Measurements from ENCODE around the gene LDLRAP1.

Gene LDLRAP1

DNA sequence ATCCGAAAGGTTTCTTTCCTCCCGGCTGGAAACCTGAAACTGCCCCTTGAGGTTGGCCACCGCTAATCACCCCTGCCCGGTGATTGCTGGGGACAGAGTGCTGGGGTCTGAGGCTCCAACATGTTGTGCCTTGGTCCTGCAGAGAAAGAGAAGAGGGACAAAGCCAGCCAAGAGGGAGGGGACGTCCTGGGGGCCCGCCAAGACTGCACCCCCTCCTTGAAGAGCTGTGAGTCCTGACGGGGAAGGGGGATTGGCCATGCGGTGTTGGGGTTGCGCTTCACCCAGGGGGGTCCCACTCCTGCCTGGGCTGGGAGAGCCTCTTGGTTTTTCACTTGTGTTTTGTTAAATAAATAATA lies 19.5 kb downstream of the LDLRAP1 start:
- DNase-seq = no peak

DNA sequence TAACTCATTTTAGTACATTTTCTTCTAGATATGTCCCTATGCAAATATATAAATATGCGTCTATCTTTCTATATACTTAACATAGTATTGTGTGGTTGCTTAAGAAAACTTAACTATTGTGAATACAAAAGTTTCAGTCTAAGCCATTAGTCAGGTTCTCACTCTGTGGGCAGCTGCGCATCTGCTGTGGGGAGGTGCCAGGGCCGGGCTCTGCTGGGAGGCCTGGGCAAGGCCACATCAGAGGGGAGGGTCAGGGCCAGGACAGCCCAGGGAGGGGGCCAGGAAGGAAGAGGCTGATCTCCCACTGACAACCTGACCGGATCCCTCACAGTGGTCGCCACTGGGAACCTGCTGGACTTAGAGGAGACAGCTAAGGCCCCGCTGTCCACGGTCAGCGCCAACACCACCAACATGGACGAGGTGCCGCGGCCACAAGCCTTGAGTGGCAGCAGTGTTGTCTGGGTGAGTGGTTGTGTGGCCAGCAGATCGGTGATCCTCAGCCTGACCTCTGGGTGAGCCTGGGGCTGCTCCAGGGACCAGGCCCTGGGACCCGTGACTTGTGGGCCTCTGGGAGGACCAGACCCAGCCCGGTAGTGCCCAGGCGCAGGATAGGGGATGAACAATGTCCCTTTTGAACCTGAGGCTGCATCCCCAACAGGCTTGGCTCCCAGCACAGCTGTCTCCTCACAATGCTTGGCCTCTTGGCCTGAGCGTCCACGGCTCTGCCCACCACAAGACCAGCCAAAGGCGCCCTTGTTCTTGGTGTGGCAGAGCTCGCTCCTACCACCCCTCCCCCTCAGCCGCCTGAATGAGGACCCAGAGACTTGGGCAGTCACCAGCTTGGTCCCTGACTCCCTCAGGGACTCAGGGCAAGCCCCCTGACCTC lies 20.2 kb downstream of the LDLRAP1 start:
- no peak for DNase-seq

DNA sequence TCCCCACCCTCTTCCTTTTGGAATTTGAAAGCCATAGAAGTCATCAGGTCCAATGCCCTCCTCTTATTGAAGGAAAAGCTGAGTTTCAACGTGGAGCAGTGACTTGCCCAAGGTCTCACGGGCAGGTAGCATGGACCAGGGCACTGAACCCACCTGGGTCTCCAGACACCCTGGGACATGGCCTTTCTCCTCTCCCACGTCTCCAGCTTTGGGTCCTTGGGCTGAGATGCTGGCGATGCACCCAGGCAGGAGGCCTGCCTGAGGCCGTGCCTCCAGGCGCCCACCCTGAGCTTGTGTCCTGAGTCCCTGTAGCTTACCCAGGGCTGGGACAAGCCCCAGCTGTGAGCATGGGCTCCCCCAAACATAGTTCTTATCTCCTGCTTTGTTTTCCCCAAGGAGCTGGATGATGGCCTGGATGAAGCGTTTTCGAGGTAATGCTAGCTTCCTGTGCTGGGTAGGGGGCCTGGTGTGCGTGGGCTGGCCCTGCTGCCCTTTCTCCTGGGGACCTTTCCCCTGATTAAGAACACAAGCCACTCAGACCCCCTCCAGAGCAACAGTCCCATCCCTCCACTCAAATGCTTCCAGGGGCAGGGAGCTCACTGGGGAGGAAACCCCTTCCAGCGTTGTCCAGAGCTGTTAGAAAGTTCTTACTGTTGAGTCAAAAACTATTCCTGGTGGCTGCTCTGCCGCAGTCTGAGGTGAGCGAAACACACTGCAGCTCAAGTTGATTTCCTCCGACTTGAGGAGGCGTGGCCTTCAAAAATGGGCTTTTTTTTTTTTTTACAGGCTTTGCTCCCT lies 21.6 kb downstream of the LDLRAP1 start:
- DNase-seq = peak; percentile 72

DNA sequence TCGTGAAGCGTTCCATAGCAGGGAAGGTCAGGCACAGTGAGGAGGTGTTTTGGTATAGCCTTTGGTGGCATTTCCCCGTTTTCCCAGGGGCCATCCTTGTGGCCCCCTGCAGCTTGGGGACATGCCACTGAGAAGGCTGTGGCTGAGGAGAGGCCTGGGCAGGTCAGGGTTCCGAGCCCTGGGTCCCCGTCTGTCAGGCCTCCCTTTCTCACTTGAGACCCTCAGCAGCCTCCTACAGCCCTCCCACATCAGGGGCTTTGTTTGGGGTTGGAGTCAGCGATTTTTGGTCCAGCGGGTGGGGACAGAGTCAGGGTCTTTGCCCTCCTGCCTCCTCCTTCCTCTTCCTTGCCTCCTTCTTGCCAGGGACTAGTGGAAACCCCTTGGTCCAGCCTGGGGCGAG lies 22.2 kb downstream of the LDLRAP1 start:
- no peak for DNase-seq

DNA sequence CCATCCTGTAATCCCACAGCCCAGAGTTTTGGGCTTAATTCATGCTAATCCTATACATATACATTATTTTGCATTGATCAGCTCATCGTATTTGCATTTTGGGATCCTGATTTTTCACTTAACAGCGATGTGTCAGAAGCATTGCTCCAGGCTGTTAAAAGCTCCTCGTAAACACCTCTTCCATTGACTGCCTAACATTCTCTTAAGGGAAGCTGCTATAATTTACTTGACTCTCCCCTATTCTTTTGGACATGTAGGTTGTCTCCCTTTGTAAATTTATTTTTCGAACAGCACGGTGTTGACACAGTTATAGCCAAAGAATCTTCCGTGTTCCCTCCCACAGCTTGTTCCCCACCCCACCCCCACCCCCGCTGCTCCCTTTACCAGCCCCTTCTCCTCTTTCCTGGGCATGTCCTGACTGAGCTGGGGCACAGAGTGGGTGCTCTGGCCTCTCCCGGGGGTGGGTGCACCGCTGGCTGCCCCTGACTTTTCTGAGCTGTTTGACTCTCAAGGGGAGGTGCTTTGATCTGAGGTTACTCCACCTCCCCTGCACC lies 22.8 kb downstream of the LDLRAP1 start:
- no peak for DNase-seq

DNA sequence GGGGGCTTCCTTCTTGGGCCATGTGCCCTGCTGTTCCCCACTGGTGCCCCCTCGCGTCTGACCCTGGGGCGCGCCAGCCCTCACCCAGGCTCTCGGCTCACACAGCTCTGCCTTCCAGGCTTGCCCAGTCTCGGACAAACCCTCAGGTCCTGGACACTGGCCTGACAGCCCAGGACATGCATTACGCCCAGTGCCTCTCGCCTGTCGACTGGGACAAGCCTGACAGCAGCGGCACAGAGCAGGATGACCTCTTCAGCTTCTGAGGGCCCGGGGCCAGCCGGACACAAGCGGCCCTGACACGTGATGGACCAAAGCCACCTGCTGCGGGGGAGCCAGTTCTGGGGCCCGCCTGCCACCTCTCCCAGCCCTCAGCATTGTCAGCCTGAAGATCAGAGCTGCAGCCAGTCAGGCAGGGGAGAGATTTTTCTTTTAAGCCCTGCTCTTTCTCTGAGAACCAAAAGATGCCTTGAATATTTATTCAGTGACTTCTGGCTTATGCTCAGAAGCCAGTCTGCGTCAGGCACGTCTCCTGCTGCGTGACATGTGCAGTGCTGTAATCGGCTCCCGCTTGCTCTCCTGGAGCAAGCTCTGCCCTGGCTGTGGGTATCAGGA lies 23.4 kb downstream of the LDLRAP1 start:
- DNase-seq = peak; percentile 81

DNA sequence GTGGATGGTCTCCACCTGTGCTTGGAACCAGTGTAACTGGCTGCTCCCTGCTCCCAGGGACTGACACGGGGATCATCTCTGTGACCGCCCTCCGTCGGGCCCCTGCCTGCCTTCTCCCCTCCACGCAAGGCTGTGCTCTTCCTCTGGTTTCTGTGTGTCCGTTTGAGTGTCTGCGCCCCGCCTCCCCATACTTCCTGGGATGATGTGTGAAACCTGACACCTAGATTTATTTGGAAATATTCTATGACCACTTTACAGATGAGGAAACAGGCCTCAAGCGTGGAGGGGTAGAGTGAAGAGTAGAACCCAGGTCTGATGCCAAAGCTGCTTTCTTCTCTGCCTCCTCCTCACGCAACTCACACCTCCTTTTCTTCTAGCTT lies 24.3 kb downstream of the LDLRAP1 start:
- DNase-seq = no peak

DNA sequence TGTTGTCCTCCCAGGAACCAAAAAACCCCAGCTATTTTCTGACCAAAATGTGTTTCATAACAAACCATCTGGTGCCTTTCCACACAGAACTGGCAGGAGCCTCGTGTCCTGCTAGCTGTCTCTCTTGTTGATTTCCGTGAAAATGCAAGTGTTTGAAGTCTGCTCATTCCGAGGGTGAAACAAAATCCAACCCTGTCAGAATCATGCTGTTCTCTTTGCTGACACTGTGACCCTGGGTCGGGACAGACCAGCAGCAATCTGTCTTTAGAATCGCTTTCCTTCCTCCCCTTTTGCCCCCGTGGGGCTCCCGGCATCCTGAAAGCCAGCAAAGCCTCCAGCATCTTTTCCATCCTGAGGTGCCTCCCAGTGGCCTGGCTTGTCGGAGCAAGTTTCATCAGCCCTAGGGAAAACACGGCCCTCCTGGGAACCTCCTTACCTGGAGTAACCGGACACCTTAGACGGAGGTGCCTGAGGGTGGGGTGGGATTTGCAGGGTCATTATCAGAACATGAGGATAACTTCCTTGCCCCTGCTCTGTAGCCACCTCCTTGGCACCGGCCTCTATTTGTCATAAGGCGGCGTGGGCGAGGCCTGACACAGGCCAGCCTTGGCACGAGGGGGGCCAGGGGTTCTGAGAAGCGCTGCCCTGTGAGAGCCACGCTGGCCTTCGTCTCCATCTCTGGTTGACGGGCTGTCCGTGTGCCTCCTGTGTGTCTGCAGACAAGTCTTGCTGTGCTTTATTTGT lies 24.9 kb downstream of the LDLRAP1 start:
- no peak for DNase-seq

DNA sequence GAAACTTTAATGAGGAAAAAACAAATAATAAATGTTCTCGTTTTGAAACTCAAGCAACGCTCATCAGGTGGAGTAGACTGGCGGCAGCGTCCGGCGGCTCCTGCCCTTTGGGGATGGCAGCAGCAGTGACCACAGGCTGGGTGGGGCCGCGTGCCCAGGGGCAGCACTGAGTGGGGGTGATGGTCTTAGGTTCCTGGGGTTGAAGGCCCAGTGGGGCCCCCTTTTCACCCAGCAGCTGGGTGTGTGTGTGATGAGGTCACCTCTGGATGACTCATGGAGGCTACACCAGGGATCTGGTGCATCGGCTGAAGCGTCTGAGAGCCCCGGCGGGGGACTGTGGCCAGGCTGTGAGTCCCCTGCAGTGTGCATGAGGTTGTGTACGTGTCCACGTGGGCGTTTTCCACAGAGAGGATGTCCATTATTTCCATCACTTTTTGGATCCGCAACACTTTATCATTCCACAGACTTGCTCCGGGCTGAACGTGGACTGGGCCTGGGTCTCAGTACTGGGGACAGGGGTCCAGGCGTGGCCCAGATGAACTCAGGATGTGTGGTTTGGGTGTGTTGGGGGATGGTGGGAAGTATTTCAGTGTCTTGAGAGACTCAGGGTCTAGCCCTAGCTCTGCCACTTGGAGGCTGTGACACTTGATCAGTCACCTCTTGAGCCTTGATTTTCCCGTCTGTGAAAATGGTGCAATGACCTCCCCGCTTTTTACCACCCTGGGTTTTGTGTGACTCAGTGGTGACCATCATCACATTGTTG lies 25.6 kb downstream of the LDLRAP1 start:
- no peak for DNase-seq

DNA sequence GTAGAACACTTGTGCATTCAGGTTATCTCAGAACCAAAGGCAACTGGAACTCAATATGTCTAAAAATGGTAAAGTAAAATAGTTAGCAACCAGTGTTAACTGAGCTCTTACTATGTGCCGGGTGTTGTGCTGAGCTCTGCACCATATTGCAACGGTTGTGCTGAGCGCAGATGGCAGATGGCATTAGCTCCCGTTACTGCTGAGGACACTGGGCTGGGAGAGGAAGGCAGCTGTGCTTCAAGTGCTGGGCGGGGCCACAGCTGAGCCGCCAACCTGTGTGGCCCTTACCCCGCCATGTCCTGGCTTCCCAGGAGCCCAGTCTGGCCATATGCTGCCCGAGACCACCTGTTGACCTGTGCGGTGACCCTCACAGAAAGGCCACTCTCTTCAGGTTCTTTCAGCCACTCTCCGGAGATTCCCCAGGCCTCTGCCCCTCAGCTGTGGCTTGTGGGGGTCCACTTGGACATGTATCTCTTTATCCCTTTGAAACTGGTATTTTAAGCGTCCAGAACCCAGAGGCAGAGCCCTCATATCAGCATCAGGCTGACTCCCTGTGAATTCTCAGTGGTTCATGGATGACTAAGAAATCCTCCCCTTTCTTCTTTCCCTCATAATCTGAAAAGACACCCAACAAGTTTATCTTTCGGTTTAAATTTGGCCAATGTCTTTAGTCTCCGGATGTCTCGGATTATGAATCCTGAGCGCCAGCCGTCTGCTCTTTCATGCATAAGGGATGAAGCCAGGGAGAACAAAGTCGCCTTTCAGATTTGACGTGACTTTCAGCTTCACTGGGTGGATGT lies 26.4 kb downstream of the LDLRAP1 start:
- DNase-seq = no peak

DNA sequence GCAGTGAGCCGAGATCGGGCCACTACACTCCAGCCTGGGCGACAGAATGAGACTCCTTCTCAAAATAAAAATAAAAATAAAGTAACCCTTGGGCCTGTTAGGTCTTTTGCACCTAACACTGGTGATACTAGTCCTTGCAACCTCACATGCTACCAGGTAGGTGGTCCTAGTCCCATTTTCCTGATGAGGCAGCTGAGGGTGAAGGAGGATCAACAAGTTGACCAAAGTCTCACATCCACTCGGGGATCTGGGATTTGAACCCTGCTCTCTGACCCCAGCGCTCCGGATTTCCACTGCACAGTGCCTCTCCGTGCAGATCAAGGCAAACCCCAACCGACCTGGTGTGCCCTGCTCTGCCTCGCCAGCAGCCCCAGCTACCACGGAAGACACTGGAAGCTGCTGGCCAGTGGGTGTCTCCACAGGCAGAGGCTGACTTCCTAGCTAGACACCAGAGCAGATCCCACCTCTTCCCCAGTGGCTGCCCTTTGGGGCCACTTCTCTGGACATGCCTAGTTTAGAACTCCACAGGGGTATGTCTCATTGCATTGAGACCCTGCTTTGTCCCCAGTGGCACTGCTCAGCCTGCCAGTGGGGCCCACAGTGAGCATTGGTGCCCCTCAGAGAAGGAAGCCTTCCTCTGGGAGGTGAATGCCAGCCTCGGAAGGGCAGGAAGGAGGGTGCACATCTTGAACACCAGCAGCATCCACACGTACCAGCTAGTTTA lies 27.6 kb downstream of the LDLRAP1 start:
- no peak for DNase-seq

DNA sequence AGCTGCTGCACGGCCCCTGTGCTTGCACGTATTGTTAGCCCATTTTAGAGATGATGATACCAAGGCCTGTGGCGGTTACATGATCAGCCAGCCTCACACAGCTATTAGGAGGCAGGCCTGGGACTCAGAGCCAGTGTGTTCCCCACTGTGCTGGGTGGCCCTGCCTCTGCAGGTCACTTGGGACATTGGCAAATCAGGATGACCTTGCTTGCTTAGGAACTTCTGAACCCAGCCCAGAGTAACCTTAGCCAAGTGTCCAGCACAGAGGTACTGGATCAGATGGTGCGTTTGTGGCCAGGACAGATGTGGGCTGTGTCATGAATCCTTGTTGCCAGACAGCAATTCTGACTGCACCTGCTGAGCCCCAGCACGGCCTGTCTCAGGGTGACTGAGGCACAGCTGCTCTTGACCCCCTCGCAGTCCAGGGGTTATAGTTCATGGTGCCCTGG lies 28.1 kb downstream of the LDLRAP1 start:
- DNase-seq = no peak

DNA sequence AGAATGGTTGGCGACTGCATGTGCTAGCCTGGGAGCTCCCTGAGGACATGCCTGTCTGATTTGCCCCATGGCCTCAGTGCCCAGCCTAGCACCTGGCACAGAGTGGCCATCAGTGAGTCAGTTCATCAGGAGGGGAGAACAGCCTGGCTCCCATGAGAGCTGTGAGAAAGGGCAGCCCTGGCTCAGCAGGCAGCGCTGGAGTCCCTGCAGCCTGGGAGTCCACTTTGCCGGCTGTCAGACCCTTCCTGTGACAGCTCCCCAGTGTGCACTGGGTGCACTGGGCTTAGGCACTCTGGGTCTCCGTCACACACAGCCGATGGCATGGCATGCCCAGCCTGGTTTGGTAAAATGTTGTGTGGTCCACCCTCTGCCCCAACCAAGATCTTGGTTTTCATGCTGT lies 28.7 kb downstream of the LDLRAP1 start:
- DNase-seq = no peak

DNA sequence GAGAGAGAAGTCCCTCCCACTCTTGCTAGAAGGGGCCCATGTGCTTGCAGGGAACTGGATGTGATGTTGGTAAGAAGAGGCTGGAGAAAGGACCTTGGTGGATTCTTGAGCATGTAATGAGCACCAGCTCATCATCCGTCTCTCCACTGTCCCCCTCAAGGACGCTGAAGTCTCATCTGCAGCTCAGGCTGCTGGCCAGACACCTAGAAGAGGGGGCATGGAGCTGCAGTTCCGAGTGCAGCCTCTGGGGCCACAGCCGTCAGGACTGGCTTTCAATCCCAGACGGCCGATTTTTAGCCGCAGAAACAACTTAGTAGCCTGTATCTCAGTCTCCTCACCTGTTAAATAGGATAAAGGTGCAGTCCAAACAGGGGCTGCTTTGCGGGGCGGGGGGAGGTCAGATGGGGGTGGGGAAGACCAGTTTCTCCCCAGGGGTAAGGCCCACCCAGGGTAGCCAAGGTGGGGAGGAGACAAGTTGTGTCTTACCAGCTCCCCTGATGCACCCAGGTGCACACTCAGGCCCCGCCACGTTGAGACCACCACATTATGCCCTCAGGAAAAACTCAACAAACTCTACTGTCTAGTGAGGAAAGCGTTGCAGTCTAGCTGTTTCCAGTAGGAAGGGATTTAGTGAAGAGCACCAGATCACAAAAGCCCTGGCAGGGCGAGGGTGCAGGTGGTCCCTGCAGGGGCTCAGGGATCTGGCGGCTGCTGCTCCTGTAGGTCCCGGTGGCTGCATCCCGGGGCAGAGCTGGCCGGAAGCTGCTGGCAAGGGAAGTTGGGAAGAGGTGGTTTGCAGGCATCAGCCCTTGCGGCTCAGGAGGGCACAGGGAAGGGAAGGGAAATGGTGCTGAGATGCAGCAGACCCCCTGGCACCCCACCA lies 29.5 kb downstream of the LDLRAP1 start:
- DNase-seq = peak; percentile 79

DNA sequence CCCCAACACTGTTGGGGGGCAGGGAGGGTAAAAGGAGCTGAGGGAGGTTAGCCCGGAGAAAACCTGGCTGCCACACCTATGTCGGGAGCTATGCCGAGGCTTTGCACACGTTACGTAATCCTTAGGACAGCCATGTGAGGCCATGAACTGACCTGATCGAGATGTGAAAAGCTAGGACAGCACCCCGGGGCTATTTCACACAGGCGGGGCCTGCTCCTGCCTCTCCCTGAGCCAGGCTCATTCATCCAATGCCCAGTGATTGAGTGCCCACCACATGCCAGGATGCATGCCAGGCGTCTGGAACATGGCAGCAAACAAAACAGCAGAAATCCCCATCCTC lies 30.2 kb downstream of the LDLRAP1 start:
- DNase-seq = no peak

DNA sequence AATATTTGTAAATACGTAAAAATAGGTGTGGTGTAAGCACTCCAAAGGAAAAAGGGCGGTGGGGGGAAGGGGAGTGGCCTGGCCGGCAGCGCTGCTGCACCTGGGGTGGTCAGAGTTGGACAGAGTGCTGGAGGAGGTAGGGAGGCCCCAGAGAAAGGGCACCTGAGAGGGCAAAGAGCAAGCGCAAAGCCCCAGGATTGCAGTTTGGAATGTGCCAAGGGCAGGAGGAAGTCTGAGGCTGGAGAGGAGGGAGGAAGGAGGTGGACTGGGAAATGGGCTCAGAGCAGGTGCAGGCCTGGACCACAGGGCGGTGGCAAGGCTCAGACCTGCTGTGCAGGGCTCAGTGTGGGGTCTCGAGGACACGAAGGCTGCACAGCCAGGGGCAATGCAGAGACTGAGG lies 30.6 kb downstream of the LDLRAP1 start:
- no peak for DNase-seq

DNA sequence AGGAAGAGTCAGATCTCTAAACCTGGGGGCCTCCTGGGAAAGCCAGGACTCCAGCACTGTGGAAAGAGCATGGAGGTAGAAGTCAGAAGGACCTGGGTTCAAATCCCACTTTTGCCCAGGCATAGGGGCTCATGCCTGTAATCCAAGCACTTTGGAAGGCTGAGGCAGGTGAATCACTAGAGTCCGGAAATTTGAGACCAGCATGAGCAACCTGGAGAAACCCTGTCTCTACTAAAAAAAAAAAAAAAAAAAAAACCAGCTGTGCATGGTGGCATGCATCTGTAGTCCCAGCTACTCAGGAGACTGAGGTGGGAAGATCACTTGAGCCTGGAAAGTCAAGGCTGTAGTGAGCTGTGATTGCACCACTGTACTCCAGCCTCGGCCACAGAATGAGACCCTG lies 31.8 kb downstream of the LDLRAP1 start:
- no peak for DNase-seq

DNA sequence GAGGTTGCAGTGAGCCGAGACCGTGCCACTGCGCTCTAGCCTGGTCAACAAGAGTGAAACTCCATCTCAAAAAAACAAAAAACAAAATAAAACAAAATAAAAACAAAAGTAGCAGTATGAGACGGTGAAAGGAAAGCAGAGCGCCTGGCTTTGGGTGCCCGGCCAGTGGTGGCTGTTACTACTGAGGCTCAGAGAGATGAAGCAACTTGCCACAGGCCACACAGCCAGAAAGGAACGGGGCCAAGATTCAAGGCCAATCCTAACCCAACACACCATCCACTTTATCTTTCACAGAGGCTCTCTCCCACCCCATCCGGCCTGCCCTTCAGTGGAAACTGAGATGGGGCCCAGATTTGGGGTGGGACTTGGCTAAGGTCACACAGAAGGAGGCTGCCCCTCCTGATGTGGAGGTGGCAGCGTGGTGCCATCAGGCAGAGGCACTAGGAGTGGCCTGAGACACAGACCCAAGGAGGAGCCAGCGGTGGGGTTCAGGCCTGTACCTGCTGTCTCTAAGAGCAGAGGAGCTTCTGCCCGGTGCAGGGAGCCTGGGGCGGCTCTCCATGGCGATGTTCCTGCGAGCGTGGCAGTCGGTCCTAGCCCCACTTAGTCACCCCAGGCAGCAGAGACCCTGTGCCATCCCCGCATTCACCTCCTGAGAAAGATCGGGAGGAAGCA lies 33.2 kb downstream of the LDLRAP1 start:
- no peak for DNase-seq

Data from activated CD8-positive, alpha-beta memory T cell treated with anti-CD3 and anti-CD28 coated beads for 24 hours (primary cell).